Activated T-cell treated with anti-CD3 and anti-CD28 coated beads, Interleukin-2, amount 50 U/mL, for 72 hours (primary cell): ENCODE measurements around the gene FAM13A. TPM values are rescaled to one million over a fixed set of nuclear protein-coding genes. Genes with fewer than 3 reads are reported as not detected.
"Not testable (repeated sequence)": the region's sequence is repeated elsewhere in the genome, so short reads cannot be mapped to it uniquely, and the experiment has no call there.

Source experiments
- ATAC-seq, 2 donors: fragments of 150-1000 bp; cut with Tn5 transposase; replicated peaks in 1 of 2; 2 replicates each; pipeline ENCODE4 v1.10.0; 2021; ENCODE audit warnings: moderate library complexity in 2 of 2, mild to moderate bottlenecking in 1 of 2
- DNase-seq, 2 donors: peaks; one replicate each; pipeline ENCODE4 v3.0.0; 2021 to 2022; ENCODE audit warnings: mixed read lengths in 1 of 2
- H3K27ac Mint-ChIP-seq: one replicate; pipeline ENCODE4 v1.8.0; 2022; ENCODE audit warnings: mild to moderate bottlenecking, moderate library complexity, mixed read lengths
- H3K27me3 Mint-ChIP-seq: one replicate; pipeline ENCODE4 v1.8.0; 2022; ENCODE audit warnings: low read depth, mixed read lengths
- H3K36me3 Mint-ChIP-seq, 2 donors: one replicate each; pipeline ENCODE4 v1.8.0; 2022; ENCODE audit warnings: mixed read lengths in 2 of 2, mild to moderate bottlenecking in 1 of 2; ENCODE audit not compliant: insufficient read depth in 2 of 2
- H3K4me1 Mint-ChIP-seq: one replicate; pipeline ENCODE4 v1.8.0; 2022; ENCODE audit warnings: low read depth, mixed read lengths
- H3K4me3 Mint-ChIP-seq, 2 donors: one replicate each; pipeline ENCODE4 v1.8.0; 2022; ENCODE audit warnings: mild to moderate bottlenecking in 2 of 2, mixed read lengths in 2 of 2, moderate library complexity in 2 of 2
- H3K9me3 Mint-ChIP-seq, 2 donors: one replicate each; pipeline ENCODE4 v1.8.0; 2022; ENCODE audit warnings: mixed read lengths in 2 of 2
- total RNA-seq, 2 donors: library from RNA; stranded (reverse); gene quantifications; one replicate each; pipeline ENCODE4 v1.2.3, GENCODE V29; 2022

The FAM13A gene
- total RNA-seq, 2 donors from 2014 or later, result 4.4 to 5.9 TPM

DNA sequence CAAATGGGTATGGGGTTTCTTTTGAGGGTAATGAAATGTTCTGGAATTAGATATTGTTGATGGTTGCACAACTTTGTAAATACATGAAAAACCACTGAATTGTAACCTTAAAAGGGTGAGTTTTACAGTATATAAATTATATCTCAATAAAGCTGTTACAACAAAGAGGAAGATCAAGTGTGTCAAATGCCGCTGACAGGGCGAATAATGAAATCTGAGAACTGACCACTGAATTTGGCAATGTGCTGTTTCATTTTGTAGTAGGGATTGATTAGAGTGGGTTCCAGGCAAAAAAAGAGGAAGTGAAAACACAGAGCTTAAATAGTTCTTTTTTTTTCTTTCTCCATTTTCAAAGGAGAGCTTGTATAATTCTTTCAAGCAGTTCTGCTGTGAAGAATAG, 198.2 kb downstream of the FAM13A start:
- H3K27ac Mint-ChIP-seq, result no peak overlapping the region
- no peak for ATAC-seq
- H3K27me3 Mint-ChIP-seq, result no peaks in the 10 kb centered on the region
- DNase-seq, result no peak
- H3K4me3 Mint-ChIP-seq, result no peak overlapping the region
- no peaks in the 10 kb centered on the region for H3K4me1 Mint-ChIP-seq
- no peaks in the 10 kb centered on the region for H3K36me3 Mint-ChIP-seq
- H3K9me3 Mint-ChIP-seq, result no peaks in the 10 kb centered on the region

DNA sequence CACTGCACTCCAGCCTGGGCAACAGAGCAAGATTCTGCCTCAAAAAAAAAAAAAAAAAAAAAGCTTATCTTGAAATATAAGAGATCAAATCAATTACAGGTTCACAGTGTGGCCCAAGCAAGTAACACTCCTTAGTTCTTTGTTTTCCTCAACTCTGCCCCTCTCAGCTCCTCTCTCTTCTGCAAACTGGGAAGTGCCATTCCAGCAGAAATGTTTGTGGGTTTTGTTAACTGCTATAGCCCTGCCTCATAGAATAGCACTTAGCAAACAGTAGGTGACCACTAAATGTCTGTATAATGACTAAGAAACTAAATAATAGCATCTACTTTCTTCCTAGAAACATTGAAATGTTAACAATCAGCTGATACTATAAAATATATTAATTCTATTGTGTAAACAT, 199.4 kb downstream of the FAM13A start:
- H3K27ac Mint-ChIP-seq, result no peak overlapping the region
- H3K4me1 Mint-ChIP-seq, result no peaks in the 10 kb centered on the region
- no peaks in the 10 kb centered on the region for H3K27me3 Mint-ChIP-seq
- DNase-seq, result no peak
- no peak for ATAC-seq
- no peaks in the 10 kb centered on the region for H3K9me3 Mint-ChIP-seq
- no peak overlapping the region for H3K4me3 Mint-ChIP-seq
- H3K36me3 Mint-ChIP-seq, result no peaks in the 10 kb centered on the region

GRCh38 chr4:88854481-88854880, 202.5 kb downstream of the FAM13A start:
- DNase-seq, result no peak
- no peak overlapping the region for H3K27ac Mint-ChIP-seq
- no peaks in the 10 kb centered on the region for H3K4me1 Mint-ChIP-seq
- no peaks in the 10 kb centered on the region for H3K9me3 Mint-ChIP-seq
- H3K36me3 Mint-ChIP-seq, result no peaks in the 10 kb centered on the region
- ATAC-seq, result no peak
- H3K4me3 Mint-ChIP-seq, result no peak overlapping the region
- no peaks in the 10 kb centered on the region for H3K27me3 Mint-ChIP-seq

GRCh38 chr4:88853583-88853982, 203.4 kb downstream of the FAM13A start:
- not testable (repeated sequence) for H3K9me3 Mint-ChIP-seq, H3K4me3 Mint-ChIP-seq

DNA sequence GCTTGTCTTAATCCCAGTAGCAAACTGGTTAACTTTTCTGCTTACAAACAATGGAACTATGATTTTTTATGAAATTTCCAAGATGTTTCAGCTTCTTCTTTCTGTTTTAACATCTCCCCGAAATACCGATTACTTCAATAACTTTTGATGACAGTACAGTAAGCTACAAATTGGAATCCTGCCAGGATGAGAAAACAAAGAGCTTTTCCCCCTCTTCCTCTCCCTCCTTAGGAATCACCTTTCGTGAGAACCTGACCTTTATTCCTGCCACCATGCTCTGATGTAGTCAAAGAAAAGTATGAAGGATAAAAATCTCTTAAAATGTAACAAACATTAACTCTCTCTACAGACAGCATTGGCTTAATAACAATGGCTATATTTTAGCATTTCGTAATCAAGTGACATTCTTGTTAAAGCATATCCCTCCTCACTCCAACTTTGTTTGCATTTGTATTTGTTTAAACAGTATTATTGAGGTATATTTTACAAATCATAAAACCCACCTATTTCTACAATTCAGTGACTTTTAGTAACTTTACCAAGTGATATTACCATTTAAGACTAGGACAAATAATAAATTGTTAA, 210.7 kb downstream of the FAM13A start:
- no peaks in the 10 kb centered on the region for H3K4me1 Mint-ChIP-seq
- ATAC-seq (no peak), DNase-seq (no peak)
- H3K4me3 Mint-ChIP-seq, result no peak overlapping the region
- H3K36me3 Mint-ChIP-seq, result no peaks in the 10 kb centered on the region
- no peak overlapping the region for H3K27ac Mint-ChIP-seq
- no peaks in the 10 kb centered on the region for H3K9me3 Mint-ChIP-seq
- H3K27me3 Mint-ChIP-seq, result no peaks in the 10 kb centered on the region

More at GRCh38 chr4:88853583-88853982, 203.4 kb downstream of the FAM13A start:
- DNase-seq, H3K4me1 Mint-ChIP-seq, H3K27ac Mint-ChIP-seq, H3K27me3 Mint-ChIP-seq, ATAC-seq, H3K36me3 Mint-ChIP-seq: not testable (repeated sequence)

GRCh38 chr4:88843067-88843685, 213.8 kb downstream of the FAM13A start:
- Mint-ChIP-seq H3K27me3 (no peaks in the 10 kb centered on the region), H3K27ac (no peak overlapping the region), H3K36me3 (no peaks in the 10 kb centered on the region), H3K4me1 (no peaks in the 10 kb centered on the region), H3K9me3 (no peaks in the 10 kb centered on the region), H3K4me3 (no peak overlapping the region)
- DNase-seq (no peak), ATAC-seq (no peak)

DNA sequence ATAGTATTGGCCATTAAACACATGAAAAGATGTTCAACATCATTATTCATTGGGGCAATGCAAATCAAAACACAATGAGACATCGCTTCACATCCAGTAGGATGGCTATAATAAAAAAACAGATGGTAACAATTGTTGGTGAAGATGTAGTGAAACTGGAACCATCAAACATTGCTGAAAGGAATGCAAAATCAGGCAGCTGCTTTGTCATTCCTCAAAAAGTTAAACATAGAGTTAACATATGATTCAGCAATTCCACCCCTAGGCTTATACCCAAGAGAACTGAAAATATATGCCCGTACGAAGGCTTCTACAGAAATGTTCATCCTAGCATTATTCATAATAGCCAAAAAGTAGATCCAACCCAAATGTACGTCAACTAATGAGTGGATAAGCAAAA, 215.3 kb downstream of the FAM13A start:
- no peaks in the 10 kb centered on the region for H3K9me3 Mint-ChIP-seq
- no peaks in the 10 kb centered on the region for H3K36me3 Mint-ChIP-seq
- H3K4me1 Mint-ChIP-seq, result no peaks in the 10 kb centered on the region
- no peak overlapping the region for H3K27ac Mint-ChIP-seq
- H3K27me3 Mint-ChIP-seq, result no peaks in the 10 kb centered on the region
- no peak overlapping the region for H3K4me3 Mint-ChIP-seq
- DNase-seq, result no peak
- no peak for ATAC-seq

DNA sequence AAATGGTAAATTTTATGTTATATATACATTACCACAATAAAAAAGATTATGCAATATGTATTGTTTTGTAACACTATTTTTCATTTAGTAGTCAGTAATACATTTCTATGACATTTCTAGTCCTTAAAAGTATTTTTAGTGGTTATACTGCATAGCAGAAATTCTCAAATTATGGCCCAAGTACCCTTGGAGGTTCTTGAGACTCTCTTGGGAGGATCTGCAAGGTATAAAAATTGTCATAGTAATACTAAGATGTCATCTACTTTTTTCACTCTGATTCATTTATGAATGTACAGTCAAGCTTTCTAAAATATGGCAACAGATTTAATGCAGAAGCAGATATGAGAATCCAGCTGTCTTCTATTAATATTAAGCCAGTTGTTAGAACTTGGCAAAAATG, 220.8 kb downstream of the FAM13A start:
- Mint-ChIP-seq H3K36me3 (no peaks in the 10 kb centered on the region), H3K27ac (no peak overlapping the region), H3K27me3 (no peaks in the 10 kb centered on the region), H3K4me3 (no peak overlapping the region), H3K9me3 (no peaks in the 10 kb centered on the region), H3K4me1 (no peaks in the 10 kb centered on the region)
- ATAC-seq (no peak), DNase-seq (no peak)

GRCh38 chr4:88831031-88831430, 226.0 kb downstream of the FAM13A start:
- Mint-ChIP-seq H3K4me3 (no peak overlapping the region), H3K27me3 (no peaks in the 10 kb centered on the region), H3K9me3 (no peaks in the 10 kb centered on the region), H3K36me3 (no peaks in the 10 kb centered on the region), H3K27ac (no peak overlapping the region), H3K4me1 (no peaks in the 10 kb centered on the region)
- DNase-seq, result no peak
- ATAC-seq, result no peak

- H3K4me3 Mint-ChIP-seq, result no peak overlapping the region
- ATAC-seq (no peak), DNase-seq (no peak)
- H3K27me3 Mint-ChIP-seq, result no peaks in the 10 kb centered on the region
- H3K9me3 Mint-ChIP-seq, result no peaks in the 10 kb centered on the region
- no peaks in the 10 kb centered on the region for H3K36me3 Mint-ChIP-seq
- no peak overlapping the region for H3K27ac Mint-ChIP-seq
- H3K4me1 Mint-ChIP-seq, result no peaks in the 10 kb centered on the region
Observed at GRCh38 chr4:88830598-88830997, 226.4 kb downstream of the FAM13A start.

- no peak overlapping the region for H3K27ac Mint-ChIP-seq
Observed at GRCh38 chr4:88828842-88829571, 228.0 kb downstream of the FAM13A start.

DNA sequence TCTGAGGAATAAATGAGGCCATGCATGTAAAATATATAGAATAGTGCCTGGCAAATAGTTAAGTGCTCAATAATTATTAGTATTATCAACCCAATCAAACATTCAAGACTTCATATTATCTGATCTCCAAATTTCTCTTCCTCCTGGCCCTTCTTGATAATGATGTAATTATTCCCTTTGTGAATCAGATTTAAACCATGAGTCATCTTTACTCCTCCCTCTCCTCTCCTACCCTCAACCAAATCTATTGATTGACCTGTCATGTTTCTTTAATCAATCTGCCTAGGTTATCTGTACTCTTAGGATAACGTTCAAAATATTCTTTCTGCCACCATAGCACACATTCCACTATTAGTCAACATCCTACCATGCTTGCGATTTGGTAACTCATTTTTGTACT, 229.5 kb downstream of the FAM13A start:
- ATAC-seq (no peak), DNase-seq (no peak)
- H3K4me3 Mint-ChIP-seq, result no peak overlapping the region
- peaks cover 13% of the 10 kb centered on the region for H3K4me1 Mint-ChIP-seq
- H3K9me3 Mint-ChIP-seq, result no peaks in the 10 kb centered on the region
- no peak overlapping the region for H3K27ac Mint-ChIP-seq
- H3K36me3 Mint-ChIP-seq, result no peaks in the 10 kb centered on the region
- no peaks in the 10 kb centered on the region for H3K27me3 Mint-ChIP-seq

More at GRCh38 chr4:88828842-88829571, 228.0 kb downstream of the FAM13A start:
- DNase-seq, result no peak
- H3K4me3 Mint-ChIP-seq, result no peak overlapping the region
- ATAC-seq, result no peak
- H3K36me3 Mint-ChIP-seq, result no peaks in the 10 kb centered on the region
- H3K9me3 Mint-ChIP-seq, result no peaks in the 10 kb centered on the region
- H3K4me1 Mint-ChIP-seq, result no peaks in the 10 kb centered on the region
- H3K27me3 Mint-ChIP-seq, result no peaks in the 10 kb centered on the region

- Mint-ChIP-seq H3K9me3 (no peaks in the 10 kb centered on the region), H3K27me3 (no peaks in the 10 kb centered on the region), H3K27ac (no peak overlapping the region), H3K4me3 (no peak overlapping the region), H3K36me3 (no peaks in the 10 kb centered on the region), H3K4me1 (peaks cover 19% of the 10 kb centered on the region)
- ATAC-seq (no peak), DNase-seq (no peak)
Observed at GRCh38 chr4:88826771-88827170, 230.2 kb downstream of the FAM13A start.
